Measurements from ENCODE around the gene FAM168A. TPM values are rescaled to one million over a fixed set of nuclear protein-coding genes. Genes with fewer than 3 reads are reported as not detected.

The FAM168A gene
- total and polyA plus RNA-seq, 7 donors: 5.3 to 28.6 (median 18.1) TPM

GRCh38 chr11:73389134-73389525 lies 208.8 kb downstream of the FAM168A start:
- Histone ChIP-seq H3K36me3 (ENCODE audit: insufficient read depth in 1 of 2, low read depth in 1 of 2) (peaks cover 0 to 24% of the 10 kb centered on the region in 2 donors), H3K27ac (no peak overlapping the region), H3K4me1 (peaks cover 69% of the 10 kb centered on the region), H3K4me3 (no peak overlapping the region), H3K27me3 (ENCODE audit: insufficient read depth in 3 of 3, low read length in 2 of 3) (no peaks in the 10 kb centered on the region), H3K9me3 (no peaks in the 10 kb centered on the region)
- DNase-seq (peak in 1 of 2 donors; percentile 59), ATAC-seq (no peak)
- WGBS, 3 donors: 56 to 63% (median 58%) methylated on average over 6 of the region's 6 CpGs
- TF ChIP-seq CTCF (IDR thresholded peaks at IDR 0.05): no peak
- intact Hi-C loops (cut with DNase I): no loop called here

- intact Hi-C loops (cut with DNase I): no loop called here
These were observed 209.4 kb downstream of the FAM168A start for GRCh38 chr11:73388265-73389133.

GRCh38 chr11:73387594-73388264 lies 210.2 kb downstream of the FAM168A start:
- DNase-seq (peak; percentile 70 to 92), ATAC-seq (peak; percentile 88 to 91 (median 90))
- Histone ChIP-seq H3K9me3 (no peaks in the 10 kb centered on the region), H3K27me3 (ENCODE audit: insufficient read depth in 3 of 3, low read length in 2 of 3) (no peaks in the 10 kb centered on the region), H3K36me3 (ENCODE audit: insufficient read depth in 1 of 2, low read depth in 1 of 2) (peaks cover 0 to 19% of the 10 kb centered on the region in 2 donors), H3K27ac (peak overlapping the region; percentile 66), H3K4me1 (peaks cover 75% of the 10 kb centered on the region), H3K4me3 (peak overlapping the region; percentile 0)
- peak; percentile 18 for TF ChIP-seq CTCF (IDR thresholded peaks at IDR 0.05)
- intact Hi-C loops (cut with DNase I): no loop called here
- WGBS, 3 donors: 43 to 50% (median 47%) methylated on average over 21 of the region's 21 CpGs

More at GRCh38 chr11:73388265-73389133, 209.4 kb downstream of the FAM168A start:
- Histone ChIP-seq H3K27ac (peak overlapping the region; percentile 66), H3K9me3 (no peaks in the 10 kb centered on the region), H3K36me3 (ENCODE audit: insufficient read depth in 1 of 2, low read depth in 1 of 2) (peaks cover 0 to 22% of the 10 kb centered on the region in 2 donors), H3K27me3 (ENCODE audit: insufficient read depth in 3 of 3, low read length in 2 of 3) (no peaks in the 10 kb centered on the region), H3K4me1 (peaks cover 73% of the 10 kb centered on the region), H3K4me3 (peak overlapping the region; percentile 0)
- ATAC-seq (no peak), DNase-seq (peak; percentile 51 to 70)
- WGBS, 3 donors: 59 to 74% (median 72%) methylated on average over 20 to 23 of the region's 23 CpGs
- TF ChIP-seq CTCF (IDR thresholded peaks at IDR 0.05): no peak

- WGBS, 3 donors: 82 to 96% (median 86%) methylated on average over 5 to 8 of the region's 8 CpGs
- ATAC-seq (no peak), DNase-seq (no peak)
- H3K27me3 ChIP-seq (ENCODE audit: insufficient read depth in 3 of 3, low read length in 2 of 3): no peaks in the 10 kb centered on the region
- no peaks in the 10 kb centered on the region for H3K9me3 ChIP-seq
- no peak overlapping the region for H3K4me3 ChIP-seq
- intact Hi-C loops (cut with DNase I): no loop called here
- peak overlapping the region; percentile 66 for H3K27ac ChIP-seq
- peaks cover 87% of the 10 kb centered on the region for H3K4me1 ChIP-seq
- TF ChIP-seq CTCF (IDR thresholded peaks at IDR 0.05): no peak
- peaks cover 0 to 9% of the 10 kb centered on the region in 2 donors for H3K36me3 ChIP-seq (ENCODE audit: insufficient read depth in 1 of 2, low read depth in 1 of 2)
These were observed 211.4 kb downstream of the FAM168A start for GRCh38 chr11:73386546-73386945.
